Measurements from ENCODE around the gene SDHAF4. TPM values are rescaled to one million over a fixed set of nuclear protein-coding genes. Genes with fewer than 3 reads are reported as not detected.
"Not testable (repeated sequence)": the region's sequence is repeated elsewhere in the genome, so short reads cannot be mapped to it uniquely, and the experiment has no call there.

SDHAF4 gene
- total RNA-seq, 1 donor = 11.2 TPM

- TF ChIP-seq, protein P1, sequence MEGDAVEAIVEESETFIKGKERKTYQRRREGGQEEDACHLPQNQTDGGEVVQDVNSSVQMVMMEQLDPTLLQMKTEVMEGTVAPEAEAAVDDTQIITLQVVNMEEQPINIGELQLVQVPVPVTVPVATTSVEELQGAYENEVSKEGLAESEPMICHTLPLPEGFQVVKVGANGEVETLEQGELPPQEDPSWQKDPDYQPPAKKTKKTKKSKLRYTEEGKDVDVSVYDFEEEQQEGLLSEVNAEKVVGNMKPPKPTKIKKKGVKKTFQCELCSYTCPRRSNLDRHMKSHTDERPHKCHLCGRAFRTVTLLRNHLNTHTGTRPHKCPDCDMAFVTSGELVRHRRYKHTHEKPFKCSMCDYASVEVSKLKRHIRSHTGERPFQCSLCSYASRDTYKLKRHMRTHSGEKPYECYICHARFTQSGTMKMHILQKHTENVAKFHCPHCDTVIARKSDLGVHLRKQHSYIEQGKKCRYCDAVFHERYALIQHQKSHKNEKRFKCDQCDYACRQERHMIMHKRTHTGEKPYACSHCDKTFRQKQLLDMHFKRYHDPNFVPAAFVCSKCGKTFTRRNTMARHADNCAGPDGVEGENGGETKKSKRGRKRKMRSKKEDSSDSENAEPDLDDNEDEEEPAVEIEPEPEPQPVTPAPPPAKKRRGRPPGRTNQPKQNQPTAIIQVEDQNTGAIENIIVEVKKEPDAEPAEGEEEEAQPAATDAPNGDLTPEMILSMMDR (IDR thresholded peaks at IDR 0.05; ENCODE audit: insufficient read depth, low read depth, low read length) = no peak
Measured at GRCh38 chr6:70552974-70553373, 13.8 kb upstream of the SDHAF4 start.

DNA sequence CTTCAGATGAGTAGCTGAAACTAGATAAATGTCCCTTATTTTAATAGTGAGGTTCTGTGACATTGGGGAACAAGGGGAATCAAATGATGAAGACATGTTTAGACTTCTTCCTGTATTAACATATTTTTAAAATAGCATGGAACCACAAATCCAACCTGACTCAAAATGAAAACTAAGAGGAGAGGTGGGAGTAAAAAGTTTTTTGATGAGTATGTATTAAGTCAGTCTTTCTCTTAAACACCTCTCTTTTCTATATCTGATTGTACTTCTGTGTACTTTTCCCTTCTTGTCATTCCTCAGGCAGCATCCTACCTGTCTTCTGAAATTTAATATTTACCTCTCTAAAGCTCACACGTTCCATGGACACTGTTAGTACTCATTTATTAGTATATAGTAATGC is 8.7 kb upstream of the SDHAF4 start:
- TF ChIP-seq, protein P1 (IDR thresholded peaks at IDR 0.05; ENCODE audit: insufficient read depth, low read depth, low read length) = no peak
- no peak overlapping the region for H3K4me3 ChIP-seq (ENCODE audit: low read depth, low read length)
- DNase-seq (ENCODE audit: low read depth) = no peak

More at GRCh38 chr6:70552974-70553373, 13.8 kb upstream of the SDHAF4 start:
- H3K4me3 ChIP-seq (ENCODE audit: low read depth, low read length) = no peak overlapping the region
- DNase-seq (ENCODE audit: low read depth) = no peak

GRCh38 chr6:70562401-70562800 is 4.3 kb upstream of the SDHAF4 start:
- H3K4me3 ChIP-seq (ENCODE audit: low read depth, low read length); DNase-seq (ENCODE audit: low read depth): not testable (repeated sequence)

GRCh38 chr6:70563530-70563929 is 3.2 kb upstream of the SDHAF4 start:
- H3K4me3 ChIP-seq (ENCODE audit: low read depth, low read length) = no peak overlapping the region
- DNase-seq (ENCODE audit: low read depth) = peak; percentile 88
- TF ChIP-seq, protein P1 (IDR thresholded peaks at IDR 0.05; ENCODE audit: insufficient read depth, low read depth, low read length) = no peak

GRCh38 chr6:70574643-70575042 is 7.9 kb downstream of the SDHAF4 start:
- DNase-seq (ENCODE audit: low read depth) = no peak
- H3K4me3 ChIP-seq (ENCODE audit: low read depth, low read length) = no peak overlapping the region
- TF ChIP-seq, protein P1 (IDR thresholded peaks at IDR 0.05; ENCODE audit: insufficient read depth, low read depth, low read length) = no peak

DNA sequence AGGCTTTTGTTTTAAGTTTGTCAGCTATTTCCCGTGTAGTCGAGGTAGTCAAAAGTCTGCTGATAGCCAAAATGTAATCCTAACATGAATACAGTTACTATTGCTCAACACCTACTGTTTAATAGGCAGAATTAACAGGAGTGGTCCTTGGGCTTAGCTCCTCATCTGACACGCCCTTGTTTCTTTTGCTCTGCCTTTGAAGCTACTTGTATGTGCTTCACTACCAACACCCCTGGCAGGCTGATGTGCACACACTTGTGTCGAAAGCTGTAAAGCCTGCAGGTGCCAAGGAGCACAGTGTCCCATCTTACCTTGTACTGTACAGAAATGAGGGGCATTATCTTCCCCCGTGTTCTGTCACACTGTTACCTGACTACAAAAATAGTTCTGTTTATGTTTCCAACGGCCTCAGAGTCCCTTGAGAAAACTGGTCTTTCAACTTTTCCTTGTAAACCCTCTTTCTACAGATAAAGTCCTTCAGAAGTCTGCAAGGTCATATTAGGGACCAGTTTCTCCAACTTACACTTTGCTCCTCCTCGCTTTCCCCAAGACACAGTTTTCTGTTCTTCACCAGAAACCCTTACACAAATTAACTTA is 9.3 kb downstream of the SDHAF4 start:
- no peak overlapping the region for H3K4me3 ChIP-seq (ENCODE audit: low read depth, low read length)
- no peak for DNase-seq (ENCODE audit: low read depth)
- TF ChIP-seq, protein P1 (IDR thresholded peaks at IDR 0.05; ENCODE audit: insufficient read depth, low read depth, low read length) = no peak

DNA sequence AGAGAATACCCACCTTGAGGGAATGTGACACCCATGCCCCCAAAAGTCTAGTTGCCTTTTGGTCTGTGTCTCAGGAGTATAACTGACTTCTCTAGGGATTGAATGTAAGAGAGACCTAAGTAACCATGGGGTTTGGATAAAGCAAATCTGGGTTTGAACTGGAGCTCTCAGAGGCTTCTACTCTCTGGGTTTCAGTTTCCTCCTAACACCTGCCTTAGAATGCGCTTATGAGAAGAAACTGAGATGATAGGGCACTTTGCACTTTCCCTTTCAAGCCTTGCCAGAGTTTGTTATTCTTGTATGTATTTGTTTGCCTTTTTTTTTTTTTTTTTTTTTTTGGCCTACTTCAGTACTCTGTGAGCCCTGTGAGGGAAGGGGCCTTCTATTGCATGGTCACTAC is 19.4 kb downstream of the SDHAF4 start:
- TF ChIP-seq, protein P1 (IDR thresholded peaks at IDR 0.05; ENCODE audit: insufficient read depth, low read depth, low read length) = no peak
- no peak for DNase-seq (ENCODE audit: low read depth)
- H3K4me3 ChIP-seq (ENCODE audit: low read depth, low read length) = no peak overlapping the region

Measured in fibroblast of villous mesenchyme (primary cell).